ENCODE results near the gene KDM6A. TPM values are rescaled to one million over a fixed set of nuclear protein-coding genes. Genes with fewer than 3 reads are reported as not detected.

The KDM6A gene
- total and polyA plus RNA-seq, 9 of the 15 experiments (the other 6 are each of a cell fraction or from before 2014, with no cell fraction given), result 8.4 to 34.3 (median 22.9) TPM

DNA sequence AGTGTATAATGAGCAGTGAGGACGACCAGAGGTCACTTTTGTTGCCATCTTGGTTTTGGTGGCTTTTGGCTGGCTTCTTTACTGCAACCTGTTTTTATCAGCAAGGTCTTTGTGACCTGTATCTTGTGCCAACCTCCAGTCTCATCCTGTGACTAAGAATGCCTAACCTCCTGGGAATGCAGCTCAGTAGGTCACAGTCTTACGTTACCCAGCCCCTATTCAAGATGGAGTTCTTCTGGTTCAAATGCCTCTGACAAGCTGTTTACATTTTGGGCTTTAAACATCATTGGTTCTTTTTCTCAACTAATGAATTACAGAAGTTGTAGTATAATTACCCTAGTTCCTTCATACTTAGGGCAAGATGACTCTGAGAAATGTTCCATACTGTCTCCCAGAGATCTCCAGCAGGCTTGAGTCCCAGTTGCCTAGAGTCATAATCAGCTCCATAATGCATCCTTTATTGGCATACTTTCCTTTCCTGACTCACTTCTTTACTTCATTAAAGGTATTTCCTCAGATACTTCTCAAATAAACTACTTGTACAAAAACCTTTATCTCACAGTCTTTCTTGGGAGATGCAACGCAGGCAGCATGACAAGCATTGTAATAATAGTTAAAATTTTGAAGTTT is 136.5 kb downstream of the KDM6A start:
- H3K4me1 ChIP-seq (replicated peaks in 1 of 2; ENCODE audit: control insufficient read depth in 2 of 2, insufficient read depth in 2 of 2, low read length in 2 of 2), result peaks cover 0 to 3% of the 10 kb centered on the region in 2 experiments; a peak in 4 of 5 replicates
- 0 out of 3 replicates have a peak, but pooled peaks cover 5% of the 10 kb centered on the region for H3K36me3 ChIP-seq (ENCODE audit: control insufficient read depth, insufficient read depth, low read length)
- POLR2A ChIA-PET, result interaction anchor here (1.1 kb wide), 1 partner anchor 12 kb away, joined by 4 read pairs; no protein-coding TSS in a partner anchor
- in situ Hi-C loops (cut with MboI) (no loop called here), intact Hi-C loops (cut with micrococcal nuclease) (no loop called here)
- no peaks in the 10 kb centered on the region for H3K9me1 ChIP-seq (ENCODE audit: control insufficient read depth, insufficient read depth, low read length)
- no peaks in the 10 kb centered on the region for H3K9me3 ChIP-seq (replicated peaks; ENCODE audit: control insufficient read depth, insufficient read depth, low read depth, low read length)
- DNase-seq (ENCODE audit: extremely low read depth in 1 of 4, low spot score in 3 of 4) (no peak), FAIRE-seq (no peak), ATAC-seq (no peak)
- H3K4me3 ChIP-seq, result no peak overlapping the region
- TF ChIP-seq, protein P1, sequence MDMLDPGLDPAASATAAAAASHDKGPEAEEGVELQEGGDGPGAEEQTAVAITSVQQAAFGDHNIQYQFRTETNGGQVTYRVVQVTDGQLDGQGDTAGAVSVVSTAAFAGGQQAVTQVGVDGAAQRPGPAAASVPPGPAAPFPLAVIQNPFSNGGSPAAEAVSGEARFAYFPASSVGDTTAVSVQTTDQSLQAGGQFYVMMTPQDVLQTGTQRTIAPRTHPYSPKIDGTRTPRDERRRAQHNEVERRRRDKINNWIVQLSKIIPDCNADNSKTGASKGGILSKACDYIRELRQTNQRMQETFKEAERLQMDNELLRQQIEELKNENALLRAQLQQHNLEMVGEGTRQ (CRISPR knock-in tag; IDR thresholded peaks at IDR 0.05), result no peak
- no peak for TF ChIP-seq EP400 (IDR thresholded peaks at IDR 0.05)
- TF ChIP-seq, protein P2, sequence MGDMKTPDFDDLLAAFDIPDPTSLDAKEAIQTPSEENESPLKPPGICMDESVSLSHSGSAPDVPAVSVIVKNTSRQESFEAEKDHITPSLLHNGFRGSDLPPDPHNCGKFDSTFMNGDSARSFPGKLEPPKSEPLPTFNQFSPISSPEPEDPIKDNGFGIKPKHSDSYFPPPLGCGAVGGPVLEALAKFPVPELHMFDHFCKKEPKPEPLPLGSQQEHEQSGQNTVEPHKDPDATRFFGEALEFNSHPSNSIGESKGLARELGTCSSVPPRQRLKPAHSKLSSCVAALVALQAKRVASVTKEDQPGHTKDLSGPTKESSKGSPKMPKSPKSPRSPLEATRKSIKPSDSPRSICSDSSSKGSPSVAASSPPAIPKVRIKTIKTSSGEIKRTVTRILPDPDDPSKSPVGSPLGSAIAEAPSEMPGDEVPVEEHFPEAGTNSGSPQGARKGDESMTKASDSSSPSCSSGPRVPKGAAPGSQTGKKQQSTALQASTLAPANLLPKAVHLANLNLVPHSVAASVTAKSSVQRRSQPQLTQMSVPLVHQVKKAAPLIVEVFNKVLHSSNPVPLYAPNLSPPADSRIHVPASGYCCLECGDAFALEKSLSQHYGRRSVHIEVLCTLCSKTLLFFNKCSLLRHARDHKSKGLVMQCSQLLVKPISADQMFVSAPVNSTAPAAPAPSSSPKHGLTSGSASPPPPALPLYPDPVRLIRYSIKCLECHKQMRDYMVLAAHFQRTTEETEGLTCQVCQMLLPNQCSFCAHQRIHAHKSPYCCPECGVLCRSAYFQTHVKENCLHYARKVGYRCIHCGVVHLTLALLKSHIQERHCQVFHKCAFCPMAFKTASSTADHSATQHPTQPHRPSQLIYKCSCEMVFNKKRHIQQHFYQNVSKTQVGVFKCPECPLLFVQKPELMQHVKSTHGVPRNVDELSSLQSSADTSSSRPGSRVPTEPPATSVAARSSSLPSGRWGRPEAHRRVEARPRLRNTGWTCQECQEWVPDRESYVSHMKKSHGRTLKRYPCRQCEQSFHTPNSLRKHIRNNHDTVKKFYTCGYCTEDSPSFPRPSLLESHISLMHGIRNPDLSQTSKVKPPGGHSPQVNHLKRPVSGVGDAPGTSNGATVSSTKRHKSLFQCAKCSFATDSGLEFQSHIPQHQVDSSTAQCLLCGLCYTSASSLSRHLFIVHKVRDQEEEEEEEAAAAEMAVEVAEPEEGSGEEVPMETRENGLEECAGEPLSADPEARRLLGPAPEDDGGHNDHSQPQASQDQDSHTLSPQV (IDR thresholded peaks at IDR 0.05), result peak; percentile 47; the same call in 1 of the 2 replicates
- no peak overlapping the region for H3K9ac ChIP-seq (ENCODE audit: insufficient read depth in 1 of 2, low read depth in 2 of 2, low read length in 2 of 2)
- peaks cover 58% of the 10 kb centered on the region for H3K79me2 ChIP-seq (ENCODE audit: control insufficient read depth, insufficient read depth, low read length)
- H3K27ac ChIP-seq (ENCODE audit: extremely low read depth, low read depth, low read length), result no peak overlapping the region
- no peaks in the 10 kb centered on the region for H3K27me3 ChIP-seq (ENCODE audit: control insufficient read depth in 2 of 2, insufficient read depth in 2 of 2, low read length in 2 of 2)
- H3K4me2 ChIP-seq (ENCODE audit: insufficient read depth, low read length), result no peak overlapping the region
- BruUV-seq (replicated peaks), result no TSS peak
- CTCF ChIA-PET (ENCODE audit: low intra/inter-chr PET ratio), result no interaction called here
- WGBS (ENCODE audit: insufficient coverage, low coverage, missing lambda C conversion rate), result 48% methylated on average over 2 of the region's 3 CpGs
- no peaks in the 10 kb centered on the region; the same call in 1 of the 2 replicates for H4K20me1 ChIP-seq (replicated peaks; ENCODE audit: control insufficient read depth, insufficient read depth, low read length)
- no peak overlapping the region for H2AFZ ChIP-seq (ENCODE audit: low read depth, low read length)
